HG03565 (cell line): ENCODE data around the gene G6PC1.
"Not testable (repeated sequence)": the region's sequence is repeated elsewhere in the genome, so short reads cannot be mapped to it uniquely, and the experiment has no call there.

Experiments
- ATAC-seq: cut with Tn5 transposase; IDR thresholded peaks from one replicate; pipeline ENCODE4 v1.9.1; 2021; ENCODE audit warnings: mild to moderate bottlenecking, moderate library complexity; ENCODE audit not compliant: unreplicated experiment

G6PC1 gene

GRCh38 chr17:42900460-42901331 lies at the start of gene G6PC1:
Gene G6PC1, plus strand, starts transcription at chr17:42900799. Its CDS starts 78 bp downstream, at chr17:42900877.
- ATAC-seq: no peak

GRCh38 chr17:42850954-42851353 lies 49.6 kb upstream of the G6PC1 start, which contains the start of gene AOC3:
Gene AOC3, plus strand, starts transcription at chr17:42851199. Its CDS starts 145 bp downstream, at chr17:42851344.
- no peak for ATAC-seq

GRCh38 chr17:42851371-42852240 lies 49.0 kb upstream of the G6PC1 start:
- ATAC-seq: not testable (repeated sequence)

DNA sequence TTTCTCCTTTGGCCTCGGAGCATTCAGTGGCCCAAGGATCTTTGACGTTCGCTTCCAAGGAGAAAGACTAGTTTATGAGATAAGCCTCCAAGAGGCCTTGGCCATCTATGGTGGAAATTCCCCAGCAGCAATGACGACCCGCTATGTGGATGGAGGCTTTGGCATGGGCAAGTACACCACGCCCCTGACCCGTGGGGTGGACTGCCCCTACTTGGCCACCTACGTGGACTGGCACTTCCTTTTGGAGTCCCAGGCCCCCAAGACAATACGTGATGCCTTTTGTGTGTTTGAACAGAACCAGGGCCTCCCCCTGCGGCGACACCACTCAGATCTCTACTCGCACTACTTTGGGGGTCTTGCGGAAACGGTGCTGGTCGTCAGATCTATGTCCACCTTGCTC lies 48.2 kb upstream of the G6PC1 start:
- no peak for ATAC-seq

- ATAC-seq: no peak
Observed at GRCh38 chr17:42853004-42853403, 47.6 kb upstream of the G6PC1 start.

- no peak for ATAC-seq
Observed at GRCh38 chr17:42853597-42853967, 47.0 kb upstream of the G6PC1 start.

DNA sequence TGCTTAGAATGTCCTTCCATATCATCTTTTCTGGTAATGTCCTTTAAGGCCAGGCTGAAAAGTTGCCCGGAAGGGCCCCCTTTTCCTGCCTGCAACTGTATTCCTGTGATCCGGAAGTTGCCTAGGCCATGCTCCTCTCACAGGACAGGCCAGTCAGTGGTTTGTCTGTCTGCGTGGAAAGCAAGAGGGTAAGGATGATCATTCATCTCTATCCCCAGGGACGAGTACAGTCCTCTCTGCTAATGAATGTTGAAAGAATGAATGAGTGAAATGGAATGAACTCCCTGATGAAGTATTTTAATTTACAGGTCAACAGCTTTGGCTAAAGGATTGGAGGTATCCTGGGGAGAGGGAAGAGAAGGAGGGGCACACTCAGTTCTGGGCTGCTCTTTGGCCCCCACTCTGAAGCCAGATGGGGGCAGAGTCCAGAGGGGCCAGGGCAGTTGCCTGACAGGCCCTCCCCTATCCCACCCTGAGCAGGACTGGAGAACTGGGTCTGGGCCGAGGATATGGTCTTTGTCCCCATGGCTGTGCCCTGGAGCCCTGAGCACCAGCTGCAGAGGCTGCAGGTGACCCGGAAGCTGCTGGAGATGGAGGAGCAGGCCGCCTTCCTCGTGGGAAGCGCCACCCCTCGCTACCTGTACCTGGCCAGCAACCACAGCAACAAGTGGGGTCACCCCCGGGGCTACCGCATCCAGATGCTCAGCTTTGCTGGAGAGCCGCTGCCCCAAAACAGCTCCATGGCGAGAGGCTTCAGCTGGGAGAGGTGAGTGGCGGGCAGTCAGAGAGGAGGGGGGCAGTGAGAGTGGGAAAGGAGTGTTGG lies 46.4 kb upstream of the G6PC1 start:
- ATAC-seq: no peak

DNA sequence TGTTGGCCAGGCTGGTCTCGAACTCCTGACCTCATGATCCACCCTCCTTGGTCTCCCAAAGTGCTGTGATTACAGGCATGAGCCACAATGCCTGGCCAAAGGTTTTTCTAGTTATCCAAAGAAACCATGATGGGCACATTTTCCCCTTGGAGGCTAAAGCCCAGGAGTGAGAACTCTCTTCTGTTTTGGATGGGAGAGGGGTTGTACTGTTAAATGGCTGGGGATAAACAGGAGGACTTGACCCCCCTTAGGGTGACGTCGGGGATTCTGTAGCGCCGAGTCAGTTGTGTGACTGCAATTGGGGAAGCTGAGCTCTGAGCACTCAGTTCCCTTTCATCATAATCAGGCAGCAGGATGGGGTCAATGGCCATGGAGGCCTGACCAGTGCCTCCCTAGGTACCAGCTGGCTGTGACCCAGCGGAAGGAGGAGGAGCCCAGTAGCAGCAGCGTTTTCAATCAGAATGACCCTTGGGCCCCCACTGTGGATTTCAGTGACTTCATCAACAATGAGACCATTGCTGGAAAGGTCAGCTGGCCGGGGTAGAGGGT lies 45.5 kb upstream of the G6PC1 start:
- ATAC-seq: no peak

- ATAC-seq: not testable (repeated sequence)
Observed at GRCh38 chr17:42856093-42856492, 44.5 kb upstream of the G6PC1 start.

DNA sequence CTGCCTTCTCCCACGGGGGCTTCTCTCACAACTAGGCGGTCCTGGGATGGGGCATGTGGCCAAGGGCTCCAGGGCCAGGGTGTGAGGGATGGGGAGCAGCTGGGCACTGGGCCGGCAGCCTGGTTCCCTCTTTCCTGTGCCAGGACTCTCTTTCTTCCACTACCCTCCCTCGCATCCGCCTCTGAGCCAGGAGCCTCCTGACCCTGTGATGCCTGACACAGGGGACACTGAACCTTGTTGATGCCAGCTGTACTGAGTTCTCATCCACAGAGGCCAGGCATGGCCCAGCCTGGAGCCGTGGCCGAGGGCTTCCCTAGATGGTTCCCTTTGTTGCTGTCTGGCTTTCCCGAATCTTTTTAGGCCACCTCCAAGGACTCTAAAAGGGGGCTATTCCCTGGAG lies 44.1 kb upstream of the G6PC1 start:
- not testable (repeated sequence) for ATAC-seq

- ATAC-seq: no peak
Observed at GRCh38 chr17:42857389-42857788, 43.2 kb upstream of the G6PC1 start.

DNA sequence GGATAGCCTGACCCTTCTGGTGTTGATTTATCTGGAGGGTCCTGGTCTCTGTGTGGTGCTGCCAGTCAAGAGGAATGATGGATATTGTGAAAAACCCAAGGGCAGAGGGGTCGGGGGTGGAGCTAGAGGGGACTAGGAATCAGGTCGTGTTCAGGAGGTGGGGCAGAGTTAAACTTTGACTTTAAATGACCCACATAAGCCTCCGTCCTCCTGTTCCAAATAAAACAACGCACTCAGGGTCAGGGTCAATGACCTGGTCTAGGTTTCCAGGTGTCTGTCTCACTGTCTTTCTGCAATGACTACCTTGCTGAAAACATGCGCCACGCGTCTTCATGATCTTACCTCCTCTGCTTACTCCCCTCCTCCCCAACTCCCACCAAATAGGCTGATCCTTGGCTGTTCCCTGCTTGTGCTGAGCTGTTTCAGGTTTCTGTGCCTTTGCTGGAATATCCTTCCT lies 34.9 kb upstream of the G6PC1 start:
- no peak for ATAC-seq

GRCh38 chr17:42866216-42866615 lies 34.4 kb upstream of the G6PC1 start:
- ATAC-seq: no peak

DNA sequence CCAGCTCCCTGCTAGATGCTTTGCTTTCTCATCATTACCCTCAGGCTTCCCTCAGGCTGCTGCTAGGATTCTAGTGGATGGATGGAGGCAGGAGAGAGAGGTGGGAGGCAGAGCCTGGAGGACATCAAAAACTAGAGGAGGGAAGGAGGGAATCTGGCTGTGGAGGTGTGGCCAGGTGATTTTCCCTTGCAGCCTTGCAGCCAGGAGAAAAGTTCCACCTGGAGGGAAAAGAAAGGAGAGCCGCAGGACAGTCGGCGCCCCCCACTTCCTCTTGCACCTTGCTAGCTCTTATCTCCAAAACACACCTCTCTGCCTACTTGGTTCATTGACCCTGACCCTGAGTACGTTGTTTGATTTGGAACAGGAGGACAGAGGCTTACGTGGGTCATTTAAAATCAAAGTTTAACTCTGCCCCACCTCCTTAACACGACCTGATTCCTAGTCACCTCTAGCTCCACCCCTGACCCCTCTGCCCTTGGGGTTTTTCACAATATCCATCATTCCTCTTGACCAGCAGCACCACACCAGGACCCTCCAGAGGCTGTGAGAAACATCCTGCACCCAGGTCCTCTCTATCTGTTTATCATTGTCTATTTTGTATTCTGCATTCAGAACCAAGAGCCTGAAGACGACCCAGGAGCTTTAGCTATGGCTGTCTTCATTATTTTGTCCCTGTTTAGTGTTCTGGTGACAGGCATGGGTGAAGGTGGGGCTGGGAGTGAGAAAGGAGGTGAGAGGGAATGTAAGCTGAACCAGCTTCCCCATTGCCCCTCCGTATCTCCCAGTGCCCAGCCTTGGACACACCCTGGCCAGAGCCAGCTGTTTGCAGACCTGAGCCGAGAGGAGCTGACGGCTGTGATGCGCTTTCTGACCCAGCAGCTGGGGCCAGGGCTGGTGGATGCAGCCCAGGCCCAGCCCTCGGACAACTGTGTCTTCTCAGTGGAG lies 33.7 kb upstream of the G6PC1 start:
- ATAC-seq: no peak

GRCh38 chr17:42867694-42868261 lies 32.8 kb upstream of the G6PC1 start:
- not testable (repeated sequence) for ATAC-seq

GRCh38 chr17:42868338-42868737 lies 32.3 kb upstream of the G6PC1 start:
- no peak for ATAC-seq

DNA sequence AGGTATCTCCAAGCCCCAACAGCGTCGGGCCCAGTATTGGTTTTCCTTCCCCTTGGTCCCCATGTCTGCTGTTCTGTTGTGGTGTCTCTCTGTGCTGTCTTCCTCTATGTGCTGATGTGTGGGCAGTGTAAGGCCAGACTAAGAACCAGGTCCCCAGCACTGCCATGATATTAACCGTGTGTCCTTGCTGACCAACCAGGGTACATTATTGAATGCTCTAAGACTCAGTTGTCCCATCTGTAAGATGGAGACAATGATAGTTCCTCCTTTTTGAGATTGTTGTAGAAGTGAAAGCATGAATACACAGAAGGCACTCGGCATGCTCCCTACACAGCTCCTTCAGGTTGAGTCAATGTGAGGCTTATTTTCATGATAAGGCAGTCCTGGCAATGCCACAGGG lies 29.0 kb upstream of the G6PC1 start:
- no peak for ATAC-seq

DNA sequence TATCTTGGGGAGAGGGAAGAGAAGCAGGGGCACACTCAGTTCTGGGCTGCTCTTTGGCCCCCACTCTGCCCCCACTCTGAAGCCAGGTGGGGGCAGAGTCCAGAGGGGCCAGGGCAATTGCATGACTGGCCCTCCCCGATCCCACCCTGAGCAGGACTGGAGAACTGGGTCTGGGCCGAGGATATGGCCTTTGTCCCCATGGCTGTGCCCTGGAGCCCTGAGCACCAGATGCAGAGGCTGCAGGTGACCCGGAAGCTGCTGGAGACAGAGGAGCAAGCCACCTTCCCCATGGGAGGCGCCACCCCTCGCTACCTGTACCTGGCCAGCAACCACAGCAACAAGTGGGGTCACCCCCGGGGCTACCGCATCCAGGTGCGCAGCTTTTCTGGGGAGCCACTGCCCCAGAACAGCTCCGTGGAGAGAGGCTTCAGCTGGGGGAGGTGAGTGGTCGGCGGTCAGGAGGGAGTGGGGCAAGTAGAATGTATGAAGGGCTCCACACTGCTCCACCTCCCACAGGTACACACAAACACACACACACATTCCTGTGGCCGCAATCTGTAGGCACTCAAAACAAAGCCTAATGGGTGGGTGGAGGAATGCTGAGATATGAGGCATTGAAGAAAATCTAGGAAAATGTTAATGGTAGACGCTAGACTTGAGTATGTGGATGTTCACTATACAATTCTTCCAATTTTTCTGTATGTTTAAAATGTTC lies 28.2 kb upstream of the G6PC1 start:
- no peak for ATAC-seq
